GM12878 (cell line): ENCODE results near the gene MYOD1. TPM values are rescaled to one million over a fixed set of nuclear protein-coding genes. Genes with fewer than 3 reads are reported as not detected.

Source experiments
- ATAC-seq: fragments of 200-7000 bp; cut with Tn5 transposase; 3 replicates; pipeline ENCODE4 v1.9.1; 2020; ENCODE audit warnings: mild to moderate bottlenecking, moderate library complexity
- BruUV-seq: library from RNA; stranded (reverse); fragments of 400-500 nt; replicated peaks from 2 replicates; lab custom pipeline; 2021; lab: Mats Ljungman, UMichigan
- CTCF ChIA-PET: fragments of 300-600 bp; sonication (Branson Sonifier 250); formaldehyde crosslinking; extraction: SDS; loops from one replicate; lab custom pipeline; 2021; ENCODE audit warnings: inconsistent platforms; lab: Yijun Ruan, JAX
- POLR2A ChIA-PET: fragments of 350-600 bp; formaldehyde crosslinking; extraction: SDS; loops from one replicate; lab custom pipeline; 2021; ENCODE audit warnings: inconsistent platforms; lab: Charles Lee
- RAD21 ChIA-PET: fragments of 300-600 bp; sonication (Branson Sonifier 250); formaldehyde crosslinking; loops from one replicate; lab custom pipeline; 2023; ENCODE audit warnings: antibody characterized with exemption; ENCODE audit not compliant: unreplicated experiment; lab: Charles Lee
- SMC1A ChIA-PET: fragments of 300-600 bp; sonication (Branson Sonifier 250); formaldehyde crosslinking; loops from one replicate; lab custom pipeline; 2023; ENCODE audit not compliant: unreplicated experiment, uncharacterized antibody; lab: Charles Lee
- DNase-seq: peaks from one replicate; pipeline ENCODE4 v3.0.0-alpha.2; 2011; ENCODE audit warnings: low read depth, low spot score
- FAIRE-seq: peaks from 3 replicates; lab custom pipeline; 2011; peaks lifted over from hg19 to GRCh38; lab: Jason Lieb, UNC
- H2AFZ ChIP-seq: 2 replicates; pipeline ENCODE4 v1.6.0; 2011; ENCODE audit warnings: low read depth, low read length, control low read depth; ENCODE audit not compliant: control insufficient read depth
- H3K27ac ChIP-seq: 2 replicates; pipeline ENCODE4 v1.5.1; 2011; ENCODE audit warnings: control low read depth; ENCODE audit not compliant: control insufficient read depth, insufficient read depth
- H3K27me3 ChIP-seq, 2 experiments: replicated peaks in 1 of 2; 2 replicates each; pipeline versions ENCODE4 v1.6.0 to v1.6.1; 2011; ENCODE audit warnings: low read length in 1 of 2; ENCODE audit not compliant: control insufficient read depth in 2 of 2, insufficient read depth in 2 of 2
- H3K36me3 ChIP-seq, 2 experiments: 2 replicates each; pipeline ENCODE4 v1.5.1; 2011; ENCODE audit warnings: low read length in 1 of 2; ENCODE audit not compliant: control insufficient read depth in 2 of 2, insufficient read depth in 2 of 2
- H3K4me1 ChIP-seq: 2 replicates; pipeline ENCODE4 v1.6.1; 2011; ENCODE audit warnings: mild to moderate bottlenecking, low read length, moderate library complexity, mixed read lengths; ENCODE audit not compliant: control insufficient read depth, insufficient read depth
- H3K4me2 ChIP-seq: 2 replicates; pipeline ENCODE4 v1.6.0; 2011; ENCODE audit warnings: control low read depth; ENCODE audit not compliant: control insufficient read depth, insufficient read depth
- H3K4me3 ChIP-seq: fragments of 200-600 bp; sonication (generic); 2 replicates; pipeline ENCODE4 v1.5.1; 2016
- H3K79me2 ChIP-seq: 2 replicates; pipeline ENCODE4 v1.6.0; 2011; ENCODE audit warnings: low read length; ENCODE audit not compliant: control insufficient read depth, insufficient read depth
- H3K9ac ChIP-seq: 2 replicates; pipeline ENCODE4 v1.8.0; 2011; ENCODE audit warnings: low read length, control low read depth, mixed read lengths; ENCODE audit not compliant: control insufficient read depth, insufficient read depth
- H3K9me3 ChIP-seq: replicated peaks from 3 replicates; pipeline ENCODE4 v1.5.1; 2011; ENCODE audit warnings: mild to moderate bottlenecking, low read length; ENCODE audit not compliant: control insufficient read depth, insufficient read depth
- H4K20me1 ChIP-seq: 2 replicates; pipeline ENCODE4 v1.6.0; 2011; ENCODE audit not compliant: control insufficient read depth, insufficient read depth
- BCLAF1 ChIP-seq: fragments of 450-650 bp; IDR thresholded peaks from 2 replicates; pipeline ENCODE4 v1.6.1; 2017; ENCODE audit warnings: antibody characterized with exemption, mild to moderate bottlenecking, moderate library complexity
- BMI1 ChIP-seq: fragments of 450-650 bp; IDR thresholded peaks from 2 replicates; pipeline ENCODE4 v1.6.1; 2016; ENCODE audit warnings: mild to moderate bottlenecking, moderate library complexity, borderline replicate concordance
- CBX5 ChIP-seq: sonication (generic); IDR thresholded peaks from 2 replicates; pipeline ENCODE4 v1.6.1; 2016; ENCODE audit warnings: low read depth, moderate library complexity, mild to moderate bottlenecking, inconsistent platforms
- E4F1 ChIP-seq: fragments of 450-650 bp; IDR thresholded peaks from 2 replicates; pipeline ENCODE4 v1.6.1; 2018; ENCODE audit warnings: borderline replicate concordance, mild to moderate bottlenecking; ENCODE audit not compliant: partially characterized antibody
- NFYA ChIP-seq: IDR thresholded peaks from 2 replicates; pipeline ENCODE4 v1.6.1; 2011; ENCODE audit warnings: low read depth, mild to moderate bottlenecking, low read length, improper control_type of control experiment, borderline replicate concordance
- REST ChIP-seq: IDR thresholded peaks from 2 replicates; pipeline ENCODE4 v1.6.1; 2012; ENCODE audit warnings: mild to moderate bottlenecking, low read depth, low read length
- SRF ChIP-seq, 2 experiments: IDR thresholded peaks; 2 replicates each; pipeline ENCODE4 v1.6.1; 2011; ENCODE audit warnings: low read depth in 2 of 2, low read length in 2 of 2, mild to moderate bottlenecking in 1 of 2, moderate library complexity in 1 of 2
- USF2 ChIP-seq: IDR thresholded peaks from 2 replicates; pipeline ENCODE4 v1.6.1; 2011; ENCODE audit warnings: low read depth, low read length, improper control_type of control experiment, borderline replicate concordance
- ZNF687 ChIP-seq: fragments of 450-650 bp; IDR thresholded peaks from 2 replicates; pipeline ENCODE4 v1.6.1; 2017; ENCODE audit warnings: mild to moderate bottlenecking, moderate library complexity
- WGBS: methylation state at CpG from one replicate; pipeline ENCODE4 v1.1.6; 2016; ENCODE audit warnings: low lambda C conversion rate; ENCODE audit not compliant: insufficient replicate concordance, insufficient coverage; ENCODE audit errors: missing lambda C conversion rate; 5-methylcytosine and 5-hydroxymethylcytosine counted together
- in situ Hi-C: fragments of 300-500 bp; cut with MboI; formaldehyde crosslinking; loops from 9 replicates; pipeline ENCODE4 v1.14.3; 2018; ENCODE audit warnings: mixed read lengths
- intact Hi-C: fragments of 100-400 bp; cut with micrococcal nuclease; formaldehyde crosslinking; loops from one replicate; pipeline ENCODE4 v1.14.2; 2022; ENCODE audit not compliant: unreplicated experiment
- polyA plus RNA-seq, 11 experiments: library from polyadenylated mRNA; depleted of rRNA in 4 of 11; unstranded in 6 of 11; stranded (reverse) in 5 of 11; fragments of >200 nt; fragmentation: Nextera tagmentation in 4 of 11; fragmentation: Illumina TruSeq in 1 of 11; extraction: Ambion mirVana in 4 of 11; extraction: Trizol in 1 of 11; gene quantifications; 1 replicate in 1 of 11; 2 replicates in 10 of 11; pipeline versions ENCODE4 v1.2.1 to v1.2.3, GENCODE V29; 2011 to 2016; ENCODE audit warnings: inconsistent platforms in 2 of 11, missing spikeins in 2 of 11, low read depth in 1 of 11
- total RNA-seq, 4 experiments: library from RNA; depleted of rRNA in 3 of 4; stranded (reverse); fragments of >200 nt in 3 of 4; fragmentation: Illumina TruSeq in 1 of 4; extraction: Trizol in 1 of 4; gene quantifications; 2 replicates each; pipeline versions ENCODE4 v1.2.1 to v1.2.3, GENCODE V29; 2013 to 2021

MYOD1 gene
- total and polyA plus RNA-seq, 10 of the 15 experiments (the other 5 are each of a cell fraction or from before 2014, with no cell fraction given), result not detected

- Histone ChIP-seq H3K4me3 (no peak overlapping the region), H3K4me2 (no peak overlapping the region), H3K79me2 (no peaks in the 10 kb centered on the region), H3K36me3 (no peaks in the 10 kb centered on the region), H3K9me3 (no peaks in the 10 kb centered on the region; the same call in 2 of the 3 replicates), H4K20me1 (no peaks in the 10 kb centered on the region), H3K9ac (no peak overlapping the region), H2AFZ (no peak overlapping the region), H3K27me3 (peaks cover 4% of the 10 kb centered on the region in 2 experiments), H3K27ac (no peak overlapping the region), H3K4me1 (no peaks in the 10 kb centered on the region)
- no TSS peak for BruUV-seq
- ChIA-PET RAD21 (no interaction called here), POLR2A (no interaction called here), SMC1A (no interaction called here), CTCF (no interaction called here)
- WGBS, result 16% methylated on average over 4 of the region's 4 CpGs
- DNase-seq (no peak), FAIRE-seq (no peak), ATAC-seq (no peak)
- in situ Hi-C loops, result no loop called here
- intact Hi-C loops, result no loop called here
- TF ChIP-seq USF2, result no peak
- TF ChIP-seq REST, result no peak
- TF ChIP-seq CBX5, result no peak
- TF ChIP-seq NFYA, result no peak
- TF ChIP-seq E4F1, result no peak
- TF ChIP-seq ZNF687, result no peak
- TF ChIP-seq SRF (IDR thresholded peaks at IDR 0.05; ENCODE audit: low read depth in 2 of 2, low read length in 2 of 2), result no peak
- TF ChIP-seq BCLAF1, result no peak
- no peak for TF ChIP-seq BMI1
Measured at GRCh38 chr11:17693531-17693930, 25.8 kb upstream of the MYOD1 start.
